HepG2 (cell line): Measurements from ENCODE around the gene ZSCAN21. TPM values are rescaled to one million over a fixed set of nuclear protein-coding genes. Genes with fewer than 3 reads are reported as not detected.

Experiments used
- ATAC-seq: fragments of 200-7000 bp; cut with Tn5 transposase; 3 replicates; pipeline ENCODE4 v1.9.1; 2020; ENCODE audit warnings: mild to moderate bottlenecking, moderate library complexity
- BruUV-seq: library from RNA; stranded (reverse); fragments of 400-500 nt; replicated peaks from 2 replicates; lab custom pipeline; 2021; lab: Mats Ljungman, UMichigan
- CTCF ChIA-PET: fragments of 300-600 bp; formaldehyde crosslinking; extraction: SDS; loops from one replicate; lab custom pipeline; 2021; ENCODE audit warnings: low total read pairs, inconsistent platforms, low intra/inter-chr PET ratio; lab: Yijun Ruan, JAX
- POLR2A ChIA-PET: fragments of 350-600 bp; sonication (Branson Sonifier 250); formaldehyde crosslinking; loops from one replicate; lab custom pipeline; 2020; ENCODE audit warnings: antibody characterized with exemption, inconsistent platforms; lab: Yijun Ruan, JAX
- DNase-seq: peaks from one replicate; pipeline ENCODE4 v3.0.0-alpha.2; 2015; ENCODE audit warnings: low spot score
- FAIRE-seq: peaks from 3 replicates; lab custom pipeline; 2011; peaks lifted over from hg19 to GRCh38; lab: Jason Lieb, UNC
- H2AFZ ChIP-seq: one replicate; pipeline ENCODE4 v1.6.1; 2011; ENCODE audit warnings: low read length, inconsistent platforms
- H3K27ac ChIP-seq: fragments of 300-600 bp; 3 replicates; pipeline ENCODE4 v1.8.0; 2011; ENCODE audit warnings: mixed run types, mild to moderate bottlenecking, mixed read lengths, low read length, inconsistent platforms; ENCODE audit not compliant: insufficient read depth; ENCODE audit errors: extremely low read length
- H3K27me3 ChIP-seq, 2 experiments: fragments of 200-600 bp in 1 of 2; 2 replicates in 1 of 2; 3 replicates in 1 of 2; pipeline versions ENCODE4 v1.6.0 to v1.8.0; 2011; ENCODE audit warnings: low read length in 2 of 2, mild to moderate bottlenecking in 2 of 2, moderate library complexity in 2 of 2, inconsistent platforms in 1 of 2; ENCODE audit not compliant: insufficient read depth in 2 of 2, control insufficient read depth in 1 of 2
- H3K36me3 ChIP-seq, 2 experiments: fragments of 200-600 bp in 1 of 2; replicated peaks in 1 of 2; 2 replicates in 1 of 2; 3 replicates in 1 of 2; pipeline versions ENCODE4 v1.5.1 to v1.8.0; 2011; ENCODE audit warnings: low read length in 2 of 2, inconsistent platforms in 1 of 2; ENCODE audit not compliant: insufficient read depth in 2 of 2, control insufficient read depth in 1 of 2
- H3K4me1 ChIP-seq: 2 replicates; pipeline ENCODE4 v1.5.1; 2012; ENCODE audit warnings: low read length, inconsistent platforms; ENCODE audit not compliant: insufficient read depth
- H3K4me2 ChIP-seq: 2 replicates; pipeline ENCODE4 v1.6.0; 2011; ENCODE audit warnings: low read depth, low read length, inconsistent platforms
- H3K4me3 ChIP-seq, 3 experiments: fragments of 200-600 bp in 1 of 3; sonication (generic), shearing (Covaris generic) in 1 of 3; replicated peaks in 1 of 3; 2 replicates each; pipeline ENCODE4 v1.5.1; 2011 to 2016; ENCODE audit warnings: low read length in 3 of 3, inconsistent platforms in 2 of 3, low read depth in 2 of 3, mild to moderate bottlenecking in 2 of 3, control low read depth in 1 of 3, mixed read lengths in 1 of 3; ENCODE audit not compliant: insufficient read depth in 1 of 3
- H3K79me2 ChIP-seq: one replicate; pipeline ENCODE4 v1.6.1; 2011; ENCODE audit warnings: low read length, inconsistent platforms; ENCODE audit not compliant: insufficient read depth
- H3K9ac ChIP-seq: 2 replicates; pipeline ENCODE4 v1.6.0; 2011; ENCODE audit warnings: mild to moderate bottlenecking, low read depth, low read length, inconsistent platforms; ENCODE audit not compliant: insufficient read depth
- H3K9me3 ChIP-seq: 2 replicates; pipeline ENCODE4 v1.5.1; 2012; ENCODE audit warnings: mild to moderate bottlenecking, low read length
- H4K20me1 ChIP-seq: 2 replicates; pipeline ENCODE4 v1.6.0; 2011; ENCODE audit warnings: inconsistent platforms, mild to moderate bottlenecking, low read length, moderate library complexity; ENCODE audit not compliant: insufficient read depth
- ARNT ChIP-seq: fragments of 450-650 bp; IDR thresholded peaks from 2 replicates; pipeline ENCODE4 v1.6.1; 2017
- ATRX ChIP-seq: sonication (generic); formaldehyde crosslinking; IDR thresholded peaks from 2 replicates; pipeline ENCODE4 v1.4.0; 2020; ENCODE audit warnings: missing genetic modification reagents, borderline replicate concordance
- ERF ChIP-seq: IDR thresholded peaks from 2 replicates; pipeline ENCODE4 v1.6.1; 2018; ENCODE audit warnings: missing biosample characterization, missing genetic modification reagents
- HOXA9 ChIP-seq: sonication (generic); formaldehyde crosslinking; IDR thresholded peaks from 2 replicates; pipeline ENCODE4 v1.8.1; 2022; ENCODE audit warnings: missing genetic modification reagents, mild to moderate bottlenecking, moderate library complexity, borderline replicate concordance
- NFE2 ChIP-seq: sonication (generic); formaldehyde crosslinking; IDR thresholded peaks from 2 replicates; pipeline ENCODE4 v1.4.0; 2020; ENCODE audit warnings: missing genetic modification reagents
- PHF20 ChIP-seq: sonication (generic); formaldehyde crosslinking; IDR thresholded peaks from 2 replicates; pipeline ENCODE4 v1.5.0; 2020; ENCODE audit warnings: mild to moderate bottlenecking, missing genetic modification reagents
- POLR2A ChIP-seq, 2 experiments: IDR thresholded peaks; 2 replicates each; pipeline ENCODE4 v1.6.1; 2011; ENCODE audit warnings: low read depth in 2 of 2, low read length in 2 of 2, mild to moderate bottlenecking in 1 of 2, moderate library complexity in 1 of 2; ENCODE audit not compliant: insufficient read depth in 1 of 2
- RBFOX2 ChIP-seq: fragments of 200-400 bp; formaldehyde crosslinking; IDR thresholded peaks from 2 replicates; pipeline ENCODE4 v1.6.1; 2017; ENCODE audit warnings: low read depth, mild to moderate bottlenecking, low read length
- SNAPC2 ChIP-seq: sonication (generic); formaldehyde crosslinking; IDR thresholded peaks from 2 replicates; pipeline ENCODE4 v1.8.1; 2022; ENCODE audit warnings: mild to moderate bottlenecking, missing genetic modification reagents
- ZNF282 ChIP-seq: fragments of 450-650 bp; IDR thresholded peaks from 2 replicates; pipeline ENCODE4 v1.6.1; 2018; ENCODE audit not compliant: partially characterized antibody
- ZNF781 ChIP-seq: sonication (generic); formaldehyde crosslinking; IDR thresholded peaks from 2 replicates; pipeline ENCODE4 v1.5.1; 2020; ENCODE audit warnings: borderline replicate concordance, mild to moderate bottlenecking, missing genetic modification reagents; ENCODE audit errors: not compliant biosample characterization
- WGBS: methylation state at CpG from one replicate; pipeline ENCODE4 v1.1.6; 2017; ENCODE audit warnings: low lambda C conversion rate; 5-methylcytosine and 5-hydroxymethylcytosine counted together
- in situ Hi-C: cut with HindIII; loops from 2 replicates; pipeline ENCODE4 v1.10.0; 2017; ENCODE audit warnings: low pct_unique_long_range_greater_than_20kb; ENCODE audit not compliant: extremely low pct_ligation_motif_present
- intact Hi-C: fragments of 100-400 bp; cut with micrococcal nuclease; formaldehyde crosslinking; loops from one replicate; pipeline ENCODE4 v1.10.0; 2022; ENCODE audit not compliant: unreplicated experiment
- polyA plus RNA-seq, 8 experiments: library from polyadenylated mRNA; depleted of rRNA in 3 of 8; stranded (reverse) in 7 of 8; unstranded in 1 of 8; fragments of >200 nt; fragmentation: Illumina TruSeq in 4 of 8; extraction: Trizol in 4 of 8; gene quantifications; 2 replicates each; pipeline versions ENCODE4 v1.2.1 to v1.2.3, GENCODE V29; 2011 to 2016; ENCODE audit warnings: low read depth in 4 of 8, missing spikeins in 1 of 8, mixed read lengths in 1 of 8; ENCODE audit not compliant: insufficient read depth in 1 of 8
- total RNA-seq, 5 experiments: library from RNA; depleted of rRNA; stranded (reverse); fragments of >200 nt; fragmentation: Illumina TruSeq; extraction: Trizol; gene quantifications; 2 replicates each; pipeline ENCODE4 v1.2.3, GENCODE V29; 2016; ENCODE audit warnings: low read depth in 1 of 5
- TF ChIP-seq, protein P1 (sequence below): sonication (generic); formaldehyde crosslinking; IDR thresholded peaks from 2 replicates; pipeline ENCODE4 v1.8.0; 2022; ENCODE audit warnings: mild to moderate bottlenecking, missing genetic modification reagents, borderline replicate concordance
- TF ChIP-seq, protein P2 (sequence below): fragments of 450-650 bp; IDR thresholded peaks from 2 replicates; pipeline ENCODE4 v1.6.1; 2017; ENCODE audit warnings: mild to moderate bottlenecking
- TF ChIP-seq, protein P3 (sequence below): sonication (generic); IDR thresholded peaks from 2 replicates; pipeline ENCODE4 v1.6.1; 2016; ENCODE audit warnings: low read depth, borderline replicate concordance

The ZSCAN21 gene
- total and polyA plus RNA-seq, 2 of the 13 experiments (the other 11 are each of a cell fraction or from before 2014, with no cell fraction given), result 7.0 to 10.0 TPM

DNA sequence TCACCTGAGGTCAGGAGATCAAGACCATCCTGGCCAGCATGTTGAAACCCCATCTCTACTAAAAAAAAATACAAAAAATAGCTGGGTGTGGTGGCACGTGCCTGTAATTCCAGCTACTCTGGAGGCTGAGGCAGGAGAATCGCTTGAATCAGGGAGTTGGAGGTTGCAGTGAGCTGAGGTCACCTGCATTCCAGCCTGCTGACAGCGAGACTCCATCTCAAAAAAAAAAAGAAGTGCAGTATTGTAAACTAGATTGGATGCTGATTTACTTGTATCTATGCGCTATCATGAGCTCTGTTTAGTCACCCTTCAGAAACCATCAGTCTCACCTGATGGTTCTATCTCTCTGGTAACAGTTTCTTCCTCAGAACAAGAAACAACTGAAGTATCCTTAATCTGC, 13.8 kb downstream of the ZSCAN21 start:
- ChIA-PET CTCF (no interaction called here), POLR2A (interaction anchor here (1.5 to 1.6 kb wide), 2 partner anchors 10 to 16 kb away, joined by 4 to 7 read pairs; no protein-coding TSS in a partner anchor)
- H2AFZ ChIP-seq, result no peak overlapping the region
- in situ Hi-C loops (no loop called here), intact Hi-C loops (no loop called here)
- no TSS peak for BruUV-seq
- TF ChIP-seq, protein P1, sequence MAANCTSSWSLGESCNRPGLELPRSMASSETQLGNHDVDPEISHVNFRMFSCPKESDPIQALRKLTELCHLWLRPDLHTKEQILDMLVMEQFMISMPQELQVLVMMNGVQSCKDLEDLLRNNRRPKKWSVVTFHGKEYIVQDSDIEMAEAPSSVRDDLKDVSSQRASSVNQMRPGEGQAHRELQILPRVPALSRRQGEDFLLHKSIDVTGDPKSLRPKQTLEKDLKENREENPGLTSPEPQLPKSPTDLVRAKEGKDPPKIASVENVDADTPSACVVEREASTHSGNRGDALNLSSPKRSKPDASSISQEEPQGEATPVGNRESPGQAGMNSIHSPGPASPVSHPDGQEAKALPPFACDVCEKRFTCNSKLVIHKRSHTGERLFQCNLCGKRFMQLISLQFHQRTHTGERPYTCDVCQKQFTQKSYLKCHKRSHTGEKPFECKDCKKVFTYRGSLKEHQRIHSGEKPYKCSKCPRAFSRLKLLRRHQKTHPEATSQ (CRISPR knock-in tag), result no peak
- no peak for TF ChIP-seq SNAPC2
- no peak for TF ChIP-seq NFE2
- H3K4me1 ChIP-seq, result peaks cover 14% of the 10 kb centered on the region
- DNase-seq (no peak), FAIRE-seq (no peak), ATAC-seq (no peak)
- H3K9me3 ChIP-seq, result no peaks in the 10 kb centered on the region
- no peaks in the 10 kb centered on the region for H3K27me3 ChIP-seq
- no peak overlapping the region for H3K4me2 ChIP-seq
- H3K27ac ChIP-seq, result no peak overlapping the region
- no peaks in the 10 kb centered on the region for H4K20me1 ChIP-seq
- H3K79me2 ChIP-seq, result no peaks in the 10 kb centered on the region
- no peak overlapping the region for H3K9ac ChIP-seq
- no peak overlapping the region for H3K4me3 ChIP-seq
- 99% methylated on average over 4 of the region's 4 CpGs for WGBS
- H3K36me3 ChIP-seq, result peaks cover 7 to 30% of the 10 kb centered on the region in 2 experiments

DNA sequence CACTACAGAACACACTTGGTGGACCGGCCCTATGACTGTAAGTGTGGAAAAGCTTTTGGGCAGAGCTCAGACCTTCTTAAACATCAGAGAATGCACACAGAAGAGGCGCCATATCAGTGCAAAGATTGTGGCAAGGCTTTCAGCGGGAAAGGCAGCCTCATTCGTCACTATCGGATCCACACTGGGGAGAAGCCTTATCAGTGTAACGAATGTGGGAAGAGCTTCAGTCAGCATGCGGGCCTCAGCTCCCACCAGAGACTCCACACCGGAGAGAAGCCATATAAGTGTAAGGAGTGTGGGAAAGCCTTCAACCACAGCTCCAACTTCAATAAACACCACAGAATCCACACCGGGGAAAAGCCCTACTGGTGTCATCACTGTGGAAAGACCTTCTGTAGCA, 14.6 kb downstream of the ZSCAN21 start:
- H3K79me2 ChIP-seq, result no peaks in the 10 kb centered on the region
- H3K9ac ChIP-seq, result no peak overlapping the region
- no peak for DNase-seq
- H3K4me2 ChIP-seq, result no peak overlapping the region
- no peak for FAIRE-seq
- TF ChIP-seq RBFOX2 (0 out of 2 replicates have a peak, but pooled peaks have one; percentile 21), ARNT (no peak), POLR2A (IDR thresholded peaks at IDR 0.05; ENCODE audit: insufficient read depth in 1 of 2, low read depth in 2 of 2, low read length in 2 of 2) (0 out of 4 replicates have a peak, but pooled peaks of 1 of the 2 experiments have one; percentile 4), ERF (CRISPR knock-in tag) (no peak), ZNF781 (CRISPR knock-in tag) (no peak), ZNF282 (no peak), PHF20 (CRISPR knock-in tag) (no peak), HOXA9 (CRISPR knock-in tag) (no peak), ATRX (no peak)
- TF ChIP-seq, protein P2, sequence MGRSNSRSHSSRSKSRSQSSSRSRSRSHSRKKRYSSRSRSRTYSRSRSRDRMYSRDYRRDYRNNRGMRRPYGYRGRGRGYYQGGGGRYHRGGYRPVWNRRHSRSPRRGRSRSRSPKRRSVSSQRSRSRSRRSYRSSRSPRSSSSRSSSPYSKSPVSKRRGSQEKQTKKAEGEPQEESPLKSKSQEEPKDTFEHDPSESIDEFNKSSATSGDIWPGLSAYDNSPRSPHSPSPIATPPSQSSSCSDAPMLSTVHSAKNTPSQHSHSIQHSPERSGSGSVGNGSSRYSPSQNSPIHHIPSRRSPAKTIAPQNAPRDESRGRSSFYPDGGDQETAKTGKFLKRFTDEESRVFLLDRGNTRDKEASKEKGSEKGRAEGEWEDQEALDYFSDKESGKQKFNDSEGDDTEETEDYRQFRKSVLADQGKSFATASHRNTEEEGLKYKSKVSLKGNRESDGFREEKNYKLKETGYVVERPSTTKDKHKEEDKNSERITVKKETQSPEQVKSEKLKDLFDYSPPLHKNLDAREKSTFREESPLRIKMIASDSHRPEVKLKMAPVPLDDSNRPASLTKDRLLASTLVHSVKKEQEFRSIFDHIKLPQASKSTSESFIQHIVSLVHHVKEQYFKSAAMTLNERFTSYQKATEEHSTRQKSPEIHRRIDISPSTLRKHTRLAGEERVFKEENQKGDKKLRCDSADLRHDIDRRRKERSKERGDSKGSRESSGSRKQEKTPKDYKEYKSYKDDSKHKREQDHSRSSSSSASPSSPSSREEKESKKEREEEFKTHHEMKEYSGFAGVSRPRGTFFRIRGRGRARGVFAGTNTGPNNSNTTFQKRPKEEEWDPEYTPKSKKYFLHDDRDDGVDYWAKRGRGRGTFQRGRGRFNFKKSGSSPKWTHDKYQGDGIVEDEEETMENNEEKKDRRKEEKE, result no peak
- TF ChIP-seq, protein P3, sequence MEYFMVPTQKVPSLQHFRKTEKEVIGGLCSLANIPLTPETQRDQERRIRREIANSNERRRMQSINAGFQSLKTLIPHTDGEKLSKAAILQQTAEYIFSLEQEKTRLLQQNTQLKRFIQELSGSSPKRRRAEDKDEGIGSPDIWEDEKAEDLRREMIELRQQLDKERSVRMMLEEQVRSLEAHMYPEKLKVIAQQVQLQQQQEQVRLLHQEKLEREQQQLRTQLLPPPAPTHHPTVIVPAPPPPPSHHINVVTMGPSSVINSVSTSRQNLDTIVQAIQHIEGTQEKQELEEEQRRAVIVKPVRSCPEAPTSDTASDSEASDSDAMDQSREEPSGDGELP, result no peak
- intact Hi-C loops (no loop called here), in situ Hi-C loops (no loop called here)
- H3K4me1 ChIP-seq, result peaks cover 14% of the 10 kb centered on the region
- H3K27me3 ChIP-seq, result no peaks in the 10 kb centered on the region
- BruUV-seq, result TSS peak; percentile 54
- no peak overlapping the region for H3K4me3 ChIP-seq
- no peak overlapping the region for H3K27ac ChIP-seq
- ATAC-seq, result peak; percentile 3; the same call in 1 of the 3 replicates
- WGBS, result 96% methylated on average over 9 of the region's 9 CpGs
- H3K9me3 ChIP-seq, result no peaks in the 10 kb centered on the region
- H2AFZ ChIP-seq, result no peak overlapping the region
- ChIA-PET POLR2A (interaction anchor here (1.5 to 1.6 kb wide), 2 partner anchors 11 to 15 kb away, joined by 4 to 7 read pairs; no protein-coding TSS in a partner anchor), CTCF (no interaction called here)
- H4K20me1 ChIP-seq, result no peaks in the 10 kb centered on the region
- peaks cover 6 to 24% of the 10 kb centered on the region in 2 experiments for H3K36me3 ChIP-seq
